Subcutaneous preadipocyte (primary cell): ENCODE data around the gene TRIM71. TPM values are rescaled to one million over a fixed set of nuclear protein-coding genes. Genes with fewer than 3 reads are reported as not detected.

Experiments used
- total RNA-seq: library from RNA; depleted of rRNA; stranded (reverse); fragments of >200 nt; gene quantifications from 2 replicates; pipeline ENCODE4 v1.2.3, GENCODE V29; 2012

TRIM71 gene
- total RNA-seq: not detected in 2 replicates

GRCh38 chr3:32817558-32818228 is at the start of gene TRIM71:
Gene TRIM71, plus strand, starts transcription at chr3:32817997. Its CDS starts 84 bp downstream, at chr3:32818081.

Other genes starting within 250 kb of the TRIM71 start
- 28.7 and 38.1 TPM in 2 replicates for gene DYNC1LI1, start 247.1 kb upstream of the TRIM71 start, total RNA-seq
- 19.1 and 32.8 TPM in 2 replicates for gene CNOT10, start 132.8 kb upstream of the TRIM71 start, total RNA-seq
- not detected in 2 replicates for gene CCR4, start 133.6 kb downstream of the TRIM71 start, total RNA-seq